ENCODE data around the gene MAD2L2.

MAD2L2 gene

DNA sequence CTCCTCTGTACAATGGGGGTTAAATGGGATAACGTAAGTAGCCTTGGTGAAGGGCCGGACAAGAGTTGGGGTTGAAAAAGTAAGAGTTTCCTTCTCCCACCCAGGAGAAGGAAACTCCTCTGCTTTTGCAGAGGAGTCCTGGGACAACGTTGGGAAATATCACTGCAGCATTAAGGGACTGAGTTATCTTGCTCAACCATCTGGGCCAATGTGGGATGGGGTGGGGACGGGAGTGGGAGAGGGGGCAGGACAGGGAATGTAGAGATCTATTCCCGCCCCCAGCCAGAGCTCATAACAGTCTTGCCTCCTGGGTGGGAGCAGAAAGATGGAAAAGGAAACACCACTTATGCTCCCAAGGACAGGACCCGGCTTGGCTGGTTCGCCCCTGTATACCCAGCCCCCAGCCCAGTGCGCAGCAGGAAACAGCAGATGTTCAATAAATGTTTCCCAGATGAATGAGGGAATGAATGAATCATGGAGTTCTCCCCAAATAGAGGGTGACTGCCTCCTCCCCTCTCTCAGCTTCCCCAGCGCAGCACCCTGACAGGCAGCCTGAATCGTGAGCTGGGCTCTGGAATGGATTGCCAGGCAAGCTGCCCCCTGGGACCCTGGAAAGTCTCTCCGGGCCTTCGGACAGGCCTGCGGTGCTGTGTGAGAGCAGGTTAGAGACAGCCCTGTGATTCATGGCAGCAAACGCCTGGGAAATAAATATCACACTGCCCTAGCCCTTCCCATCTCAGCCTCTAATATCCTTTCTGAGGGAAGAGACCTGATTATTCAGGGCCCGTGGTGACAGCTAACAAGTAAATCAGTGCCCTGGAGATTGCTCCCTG lies 51.5 kb downstream of the MAD2L2 start:
- no peak for DNase-seq (ENCODE audit: low read depth in 2 of 2)

DNA sequence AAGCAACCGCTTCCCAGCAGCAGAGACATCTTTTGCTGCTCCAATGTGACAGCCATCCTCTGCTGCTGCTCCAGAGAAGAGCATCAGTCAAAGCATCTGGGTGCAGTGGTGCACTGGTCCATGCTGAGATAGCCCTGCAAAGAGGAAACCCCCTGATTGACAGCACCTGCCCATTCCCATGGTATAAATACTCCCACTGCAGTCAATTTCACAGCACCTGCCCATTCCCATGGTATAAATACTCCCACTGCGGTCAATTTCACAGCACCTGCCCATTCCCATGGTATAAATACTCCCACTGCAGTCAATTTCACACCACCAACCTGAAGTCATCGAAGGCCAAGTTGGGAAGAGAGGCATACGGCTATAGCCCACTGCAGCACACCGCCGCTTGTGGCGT lies 52.2 kb downstream of the MAD2L2 start:
- DNase-seq (ENCODE audit: low read depth in 2 of 2) = no peak

DNA sequence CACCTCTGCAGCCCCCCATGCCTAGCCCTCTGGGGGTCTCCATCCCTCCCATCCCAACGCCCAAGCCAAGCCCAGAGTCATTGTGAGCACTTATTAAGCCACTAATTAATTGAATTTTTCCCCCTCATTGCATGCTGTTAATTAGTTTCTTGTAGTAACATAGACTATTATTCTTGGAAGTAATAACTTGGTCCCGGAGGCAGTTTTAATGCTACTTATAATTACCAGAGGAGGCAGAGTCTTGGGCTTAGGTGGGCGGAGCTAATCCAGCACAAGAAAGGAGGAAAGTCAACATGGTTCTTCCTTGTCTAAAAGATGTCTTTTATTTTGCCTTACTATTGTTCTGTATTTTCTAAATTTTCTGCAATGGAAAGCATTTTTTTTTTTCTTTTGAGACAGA lies 54.4 kb downstream of the MAD2L2 start:
- DNase-seq (ENCODE audit: low read depth in 2 of 2) = no peak

Data from fibroblast of skin of left biceps (primary cell).